Measurements from ENCODE around the gene GPS1. TPM values are rescaled to one million over a fixed set of nuclear protein-coding genes. Genes with fewer than 3 reads are reported as not detected.

Gene GPS1
- total and polyA plus RNA-seq, 11 donors = 76.7 to 151 (median 85.0) TPM

DNA sequence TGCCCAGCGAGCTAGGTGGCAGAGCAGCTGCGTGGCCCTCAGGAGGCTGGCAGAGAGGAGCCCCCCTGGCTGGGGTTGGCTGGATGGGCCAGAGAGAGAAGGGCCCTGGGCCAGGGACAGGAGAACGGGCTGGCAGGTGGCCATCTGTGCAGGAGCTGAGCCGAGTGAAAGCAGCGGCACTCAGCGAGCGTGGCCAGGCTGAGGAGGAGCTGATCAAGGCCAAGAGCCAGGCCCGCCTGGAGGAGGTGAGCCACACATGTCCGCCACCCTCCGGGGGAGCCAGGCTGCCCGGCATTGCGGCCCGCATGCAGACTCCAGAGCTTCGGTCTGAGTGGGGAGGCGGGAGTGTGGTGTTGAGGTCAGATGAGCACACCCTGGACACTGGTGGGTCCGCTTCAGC, 22.3 kb upstream of the GPS1 start:
- Histone ChIP-seq H3K4me1 (peaks cover 0 to 34% (median 16%) of the 10 kb centered on the region in 12 donors), H3K27me3 (peaks cover 0 to 9% (median 0%) of the 10 kb centered on the region in 9 donors), H3K9me3 (no peaks in the 10 kb centered on the region), H3K4me3 (no peak overlapping the region), H3K27ac (peak overlapping the region in 1 of 12 donors; percentile 16), H3K36me3 (peaks cover 0 to 4% (median 0%) of the 10 kb centered on the region in 9 donors)
- 69 to 78% (median 75%) methylated on average over 15 to 16 of the region's 16 CpGs for WGBS, 4 donors
- peak in 2 of 5 donors; percentile 65 to 66 for DNase-seq
- TF ChIP-seq POLR2A (IDR thresholded peaks at IDR 0.05) = no peak
- TF ChIP-seq, protein P1, sequence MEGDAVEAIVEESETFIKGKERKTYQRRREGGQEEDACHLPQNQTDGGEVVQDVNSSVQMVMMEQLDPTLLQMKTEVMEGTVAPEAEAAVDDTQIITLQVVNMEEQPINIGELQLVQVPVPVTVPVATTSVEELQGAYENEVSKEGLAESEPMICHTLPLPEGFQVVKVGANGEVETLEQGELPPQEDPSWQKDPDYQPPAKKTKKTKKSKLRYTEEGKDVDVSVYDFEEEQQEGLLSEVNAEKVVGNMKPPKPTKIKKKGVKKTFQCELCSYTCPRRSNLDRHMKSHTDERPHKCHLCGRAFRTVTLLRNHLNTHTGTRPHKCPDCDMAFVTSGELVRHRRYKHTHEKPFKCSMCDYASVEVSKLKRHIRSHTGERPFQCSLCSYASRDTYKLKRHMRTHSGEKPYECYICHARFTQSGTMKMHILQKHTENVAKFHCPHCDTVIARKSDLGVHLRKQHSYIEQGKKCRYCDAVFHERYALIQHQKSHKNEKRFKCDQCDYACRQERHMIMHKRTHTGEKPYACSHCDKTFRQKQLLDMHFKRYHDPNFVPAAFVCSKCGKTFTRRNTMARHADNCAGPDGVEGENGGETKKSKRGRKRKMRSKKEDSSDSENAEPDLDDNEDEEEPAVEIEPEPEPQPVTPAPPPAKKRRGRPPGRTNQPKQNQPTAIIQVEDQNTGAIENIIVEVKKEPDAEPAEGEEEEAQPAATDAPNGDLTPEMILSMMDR (IDR thresholded peaks at IDR 0.05) = no peak
- peak; percentile 5 to 39 (median 34) for ATAC-seq
- intact Hi-C loops (cut with DNase I) = loop anchor here in 5 of 10 donors (2.0 to 10.0 kb wide), 3 partner anchors 125 to 293 kb away; partner anchors contain the start of gene P4HB (in 1 of the 5)

- H3K36me3 ChIP-seq = peaks cover 0 to 4% (median 0%) of the 10 kb centered on the region in 9 donors
- 63 to 73% (median 69%) methylated on average over 13 to 31 of the region's 31 CpGs for WGBS, 4 donors
- peaks cover 0 to 34% (median 16%) of the 10 kb centered on the region in 12 donors for H3K4me1 ChIP-seq
- peaks cover 0 to 9% (median 0%) of the 10 kb centered on the region in 9 donors for H3K27me3 ChIP-seq
- ATAC-seq = peak in 1 of 4 donors; percentile 1
- no peak overlapping the region for H3K27ac ChIP-seq
- no peak for TF ChIP-seq POLR2A (IDR thresholded peaks at IDR 0.05)
- TF ChIP-seq, protein P1 (IDR thresholded peaks at IDR 0.05) = no peak
- intact Hi-C loops (cut with DNase I) = loop anchor here (1.0 to 10.0 kb wide), 9 partner anchors 75 to 295 kb away; partner anchors contain the start of gene P4HB (in 1 of the 10)
- peak overlapping the region in 9 of 12 donors; percentile 33 to 62 (median 53) for H3K4me3 ChIP-seq
- DNase-seq = no peak
- H3K9me3 ChIP-seq = no peaks in the 10 kb centered on the region
Measured at GRCh38 chr17:82029990-82030469, 21.7 kb upstream of the GPS1 start.

DNA sequence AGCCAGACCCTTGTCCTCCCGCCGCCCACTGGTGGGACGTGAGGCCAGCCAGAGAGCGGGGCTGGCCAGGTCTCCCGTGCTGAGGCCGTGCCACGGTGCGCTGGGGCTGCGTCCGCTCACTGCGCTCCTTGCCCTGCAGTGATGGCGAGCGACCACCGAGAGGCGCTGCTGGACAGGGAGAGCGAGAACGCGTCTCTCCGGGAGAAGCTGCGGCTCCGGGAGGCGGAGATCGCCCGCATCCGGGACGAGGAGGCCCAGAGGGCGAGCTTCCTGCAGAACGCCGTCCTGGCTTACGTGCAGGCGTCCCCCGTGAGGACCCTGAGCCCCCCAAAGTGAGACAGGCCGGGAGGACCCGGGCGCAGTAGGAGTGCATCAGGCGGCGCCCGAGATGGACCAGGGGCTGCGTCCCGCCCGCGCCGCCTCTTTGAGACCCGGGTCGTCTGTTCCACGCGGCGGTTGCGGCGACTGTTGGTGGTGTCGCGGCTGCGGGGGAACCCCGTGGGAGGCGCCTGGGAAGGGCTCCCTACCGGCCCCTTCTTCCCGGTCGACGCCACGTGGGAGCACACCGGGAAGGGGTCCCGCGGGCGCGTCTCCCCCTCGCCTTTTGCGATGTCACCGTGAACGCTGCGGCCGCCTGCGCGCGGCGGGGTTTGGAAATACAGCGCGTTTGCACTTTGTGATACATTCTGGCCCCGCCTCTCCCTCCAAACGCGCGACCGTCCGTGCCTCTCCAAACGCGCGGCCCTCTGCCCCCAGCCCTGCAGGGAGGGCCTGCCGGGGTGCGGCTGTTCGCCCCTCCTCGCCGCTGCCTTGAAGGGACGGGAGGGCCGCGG, 21.0 kb upstream of the GPS1 start:
- H3K27me3 ChIP-seq = peaks cover 0 to 9% (median 0%) of the 10 kb centered on the region in 9 donors
- peak overlapping the region; percentile 23 to 62 (median 52) for H3K4me3 ChIP-seq
- peaks cover 0 to 5% (median 0%) of the 10 kb centered on the region in 9 donors for H3K36me3 ChIP-seq
- H3K27ac ChIP-seq = peak overlapping the region in 2 of 12 donors; percentile 3 to 50
- intact Hi-C loops (cut with DNase I) = loop anchor here in 9 of 10 donors (1.0 to 10.0 kb wide), 8 partner anchors 74 to 294 kb away; no protein-coding TSS in a partner anchor
- ATAC-seq (peak; percentile 43 to 89 (median 79)), DNase-seq (peak; percentile 79 to 94 (median 85))
- no peaks in the 10 kb centered on the region for H3K9me3 ChIP-seq
- WGBS, 4 donors = 1 to 2% (median 1%) methylated on average over 39 to 94 of the region's 94 CpGs
- H3K4me1 ChIP-seq = peaks cover 0 to 37% (median 16%) of the 10 kb centered on the region in 12 donors
- TF ChIP-seq, protein P1 (IDR thresholded peaks at IDR 0.05) = peak; percentile 86 to 98 (median 95)
- TF ChIP-seq POLR2A (IDR thresholded peaks at IDR 0.05) = no peak
